H1 (cell line): ENCODE measurements around the gene CMSS1. TPM values are rescaled to one million over a fixed set of nuclear protein-coding genes. Genes with fewer than 3 reads are reported as not detected.
"Not testable (repeated sequence)": the region's sequence is repeated elsewhere in the genome, so short reads cannot be mapped to it uniquely, and the experiment has no call there.

Experiments used
- CTCF ChIA-PET: fragments of 300-600 bp; sonication (Branson Sonifier 250); formaldehyde crosslinking; loops from one replicate; lab custom pipeline; 2021; ENCODE audit not compliant: partially characterized antibody; lab: Charles Lee
- POLR2A ChIA-PET: fragments of 300-600 bp; sonication (Branson Sonifier 250); formaldehyde crosslinking; loops from one replicate; lab custom pipeline; 2021; ENCODE audit warnings: inconsistent platforms; ENCODE audit not compliant: partially characterized antibody; lab: Charles Lee
- DNase-seq, 2 experiments: peaks; one replicate each; pipeline versions ENCODE4 v3.0.0 to v3.0.0-alpha.2; 2010 to 2022; ENCODE audit warnings: low spot score in 2 of 2, low read depth in 1 of 2, mixed read lengths in 1 of 2
- FAIRE-seq: peaks from 2 replicates; lab custom pipeline; 2011; peaks lifted over from hg19 to GRCh38; lab: Jason Lieb, UNC
- H2AFZ ChIP-seq: 2 replicates; pipeline ENCODE4 v1.8.1; 2012; ENCODE audit warnings: low read length, inconsistent platforms
- H2AK5ac ChIP-seq: 2 replicates; pipeline ENCODE4 v1.6.1; 2013; ENCODE audit warnings: low read depth, low read length
- H2BK120ac ChIP-seq: replicated peaks from 2 replicates; pipeline ENCODE3; 2013; ENCODE audit warnings: low read depth, low read length, inconsistent platforms
- H2BK12ac ChIP-seq: 2 replicates; pipeline ENCODE4 v1.6.1; 2013; ENCODE audit warnings: low read depth, low read length
- H2BK15ac ChIP-seq: 2 replicates; pipeline ENCODE4 v1.6.1; 2013; ENCODE audit warnings: low read length
- H2BK20ac ChIP-seq: 2 replicates; pipeline ENCODE4 v1.6.1; 2013; ENCODE audit warnings: low read length
- H2BK5ac ChIP-seq: 2 replicates; pipeline ENCODE4 v1.6.1; 2013; ENCODE audit warnings: low read depth, low read length
- H3K14ac ChIP-seq: 2 replicates; pipeline ENCODE4 v1.6.1; 2013; ENCODE audit warnings: inconsistent platforms; ENCODE audit not compliant: insufficient read length
- H3K18ac ChIP-seq: 2 replicates; pipeline ENCODE4 v1.6.1; 2013; ENCODE audit warnings: low read length; ENCODE audit errors: extremely low read depth
- H3K23ac ChIP-seq: 2 replicates; pipeline ENCODE4 v1.6.1; 2013; ENCODE audit warnings: inconsistent platforms; ENCODE audit not compliant: insufficient read length
- H3K23me2 ChIP-seq: 2 replicates; pipeline ENCODE4 v1.6.1; 2013; ENCODE audit warnings: low read depth, low read length
- H3K27ac ChIP-seq: 2 replicates; pipeline ENCODE4 v1.6.1; 2011; ENCODE audit warnings: low read depth, low read length, inconsistent platforms
- H3K27me3 ChIP-seq, 4 experiments: replicated peaks in 1 of 4; 1 replicate in 1 of 4; 2 replicates in 3 of 4; pipeline versions ENCODE4 v1.6.1 to v1.8.1; 2011 to 2013; ENCODE audit warnings: low read length in 3 of 4, mild to moderate bottlenecking in 3 of 4, inconsistent platforms in 2 of 4, mixed read lengths in 2 of 4, moderate library complexity in 1 of 4; ENCODE audit not compliant: control insufficient read depth in 3 of 4, insufficient read depth in 3 of 4; ENCODE audit errors: extremely low read depth in 1 of 4
- H3K36me3 ChIP-seq, 4 experiments: 2 replicates each; pipeline versions ENCODE4 v1.6.1 to v1.8.1; 2011 to 2013; ENCODE audit warnings: mild to moderate bottlenecking in 4 of 4, low read length in 3 of 4, moderate library complexity in 2 of 4, control low read depth in 1 of 4, inconsistent platforms in 1 of 4; ENCODE audit not compliant: insufficient read depth in 4 of 4, control insufficient read depth in 2 of 4
- H3K4ac ChIP-seq: replicated peaks from 2 replicates; pipeline ENCODE3; 2013; ENCODE audit warnings: low read length, low read depth, mixed read lengths, inconsistent platforms; ENCODE audit not compliant: insufficient read length
- H3K4me1 ChIP-seq, 4 experiments: replicated peaks in 1 of 4; 1 replicate in 1 of 4; 2 replicates in 3 of 4; pipeline versions ENCODE4 v1.6.1 to v1.8.1; 2011 to 2013; ENCODE audit warnings: low read length in 3 of 4, inconsistent platforms in 2 of 4, mixed read lengths in 1 of 4; ENCODE audit not compliant: insufficient read depth in 4 of 4, control insufficient read depth in 3 of 4
- H3K4me2 ChIP-seq, 2 experiments: 2 replicates each; pipeline versions ENCODE4 v1.6.1 to v1.8.1; 2011 to 2013; ENCODE audit warnings: low read depth in 2 of 2, low read length in 2 of 2, control low read depth in 1 of 2, inconsistent platforms in 1 of 2, mild to moderate bottlenecking in 1 of 2; ENCODE audit not compliant: insufficient read depth in 1 of 2
- H3K4me3 ChIP-seq, 4 experiments: fragments of 200-600, 300-600 bp in 1 of 4; sonication (generic), shearing (Covaris generic), sonication (Bioruptor Twin) in 1 of 4; 2 replicates each; pipeline versions ENCODE4 v1.5.1 to v1.8.1; 2011 to 2016; ENCODE audit warnings: low read length in 4 of 4, low read depth in 3 of 4, control low read depth in 2 of 4, inconsistent platforms in 2 of 4, mild to moderate bottlenecking in 2 of 4, mixed read lengths in 1 of 4, moderate library complexity in 1 of 4; ENCODE audit not compliant: insufficient read depth in 2 of 4; ENCODE audit errors: extremely low read depth in 1 of 4
- H3K56ac ChIP-seq: replicated peaks from 2 replicates; pipeline ENCODE3; 2013; ENCODE audit warnings: low read depth, mild to moderate bottlenecking, mixed read lengths, low read length, inconsistent platforms; ENCODE audit not compliant: insufficient read length
- H3K79me1 ChIP-seq: 2 replicates; pipeline ENCODE4 v1.6.1; 2013; ENCODE audit warnings: low read depth, low read length, control low read depth
- H3K79me2 ChIP-seq, 2 experiments: 2 replicates each; pipeline versions ENCODE4 v1.6.1 to v1.8.1; 2012 to 2013; ENCODE audit warnings: low read length in 2 of 2, mild to moderate bottlenecking in 2 of 2, inconsistent platforms in 1 of 2; ENCODE audit not compliant: insufficient read depth in 2 of 2, control insufficient read depth in 1 of 2
- H3K9ac ChIP-seq, 4 experiments: replicated peaks in 1 of 4; 1 replicate in 1 of 4; 2 replicates in 3 of 4; pipeline versions ENCODE4 v1.6.1 to v1.8.1; 2011 to 2013; ENCODE audit warnings: low read depth in 3 of 4, low read length in 3 of 4, control low read depth in 2 of 4, mild to moderate bottlenecking in 2 of 4, moderate library complexity in 2 of 4, inconsistent platforms in 1 of 4; ENCODE audit errors: extremely low read depth in 1 of 4
- H3K9me3 ChIP-seq, 2 experiments: 2 replicates each; pipeline versions ENCODE4 v1.6.1 to v1.8.1; 2012 to 2013; ENCODE audit warnings: mild to moderate bottlenecking in 2 of 2, moderate library complexity in 2 of 2, control low read depth in 1 of 2, inconsistent platforms in 1 of 2, low read depth in 1 of 2, low read length in 1 of 2, mixed read lengths in 1 of 2; ENCODE audit not compliant: insufficient read depth in 2 of 2
- H4K20me1 ChIP-seq, 2 experiments: replicated peaks in 1 of 2; 2 replicates each; pipeline versions ENCODE3 to v1.8.1; 2011 to 2013; ENCODE audit warnings: inconsistent platforms in 2 of 2, low read length in 2 of 2, mild to moderate bottlenecking in 1 of 2; ENCODE audit not compliant: insufficient read depth in 2 of 2, control insufficient read depth in 1 of 2
- H4K5ac ChIP-seq: 2 replicates; pipeline ENCODE4 v1.6.1; 2013; ENCODE audit warnings: low read length, low read depth, mixed read lengths, inconsistent platforms; ENCODE audit not compliant: insufficient read length
- H4K8ac ChIP-seq: 2 replicates; pipeline ENCODE4 v1.8.0; 2013; ENCODE audit warnings: mild to moderate bottlenecking, moderate library complexity, low read length, inconsistent platforms; ENCODE audit not compliant: insufficient read depth; ENCODE audit errors: extremely low read depth
- H4K91ac ChIP-seq: replicated peaks from 2 replicates; pipeline ENCODE3; 2013; ENCODE audit warnings: low read length, mixed read lengths, inconsistent platforms; ENCODE audit not compliant: insufficient read length
- WGBS, 2 experiments: shearing (Covaris generic) in 1 of 2; methylation state at CpG; one replicate each; pipeline versions ENCODE4 v1.1.6 to v1.1.7; 2013 to 2015; ENCODE audit warnings: low lambda C conversion rate in 2 of 2, mixed read lengths in 2 of 2, inconsistent platforms in 1 of 2, low coverage in 1 of 2, missing lambda C conversion rate in 1 of 2; ENCODE audit not compliant: insufficient replicate concordance in 2 of 2, insufficient coverage in 1 of 2, insufficient read length in 1 of 2; ENCODE audit errors: extremely low coverage in 1 of 2, missing lambda C conversion rate in 1 of 2; 5-methylcytosine and 5-hydroxymethylcytosine counted together
- polyA plus RNA-seq, 7 experiments: library from polyadenylated mRNA; depleted of rRNA in 3 of 7; stranded (reverse) in 5 of 7; unstranded in 2 of 7; fragments of >200 nt in 5 of 7; fragments of 200-250 nt in 2 of 7; gene quantifications; 1 replicate in 5 of 7; 2 replicates in 1 of 7; 4 replicates in 1 of 7; pipeline versions ENCODE4 v1.2.1 to v1.2.3, GENCODE V29; 2011 to 2013; ENCODE audit warnings: missing spikeins in 2 of 7, mixed read lengths in 2 of 7
- total RNA-seq: library from RNA; stranded (reverse); fragmentation: NEBNext Ultra II Directional; extraction: Animal tissue kit (Norgen Biotek cat#: 25700); gene quantifications from 2 replicates; pipeline ENCODE4 v1.2.1, GENCODE V29; 2021

Gene CMSS1
- total and polyA plus RNA-seq, 2 of the 8 experiments (the other 6 are each of a cell fraction or from before 2014, with no cell fraction given) = 15.2 to 75.1 TPM

DNA sequence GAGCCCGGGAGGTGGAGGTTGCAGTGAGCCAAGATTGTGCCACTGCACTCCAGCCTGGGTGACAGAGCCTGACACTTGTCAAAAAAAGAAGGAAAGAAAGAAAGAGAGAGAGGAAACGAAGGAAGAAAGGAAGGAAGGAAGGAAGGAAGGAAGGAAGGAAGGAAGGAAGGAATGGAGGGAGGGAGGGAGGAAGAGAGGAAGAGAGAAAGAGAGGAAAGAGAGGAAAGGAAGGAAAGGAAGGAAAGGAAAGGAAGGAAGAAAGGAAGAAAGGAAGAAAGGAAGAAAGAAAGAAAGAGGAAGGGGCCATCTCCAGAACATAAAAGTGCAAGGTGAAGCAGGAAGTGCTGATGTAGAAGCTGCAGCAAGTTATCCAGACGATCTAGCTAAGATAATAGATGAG is 411.5 kb downstream of the CMSS1 start:
- not testable (repeated sequence) for FAIRE-seq, H4K5ac ChIP-seq, H2BK15ac ChIP-seq, H4K8ac ChIP-seq, H3K23me2 ChIP-seq, H3K79me1 ChIP-seq, H4K91ac ChIP-seq, H3K14ac ChIP-seq, H3K9ac ChIP-seq, H3K27me3 ChIP-seq, H3K18ac ChIP-seq, H2AFZ ChIP-seq, H3K4ac ChIP-seq, H2BK12ac ChIP-seq, H3K36me3 ChIP-seq, DNase-seq, H3K27ac ChIP-seq, H3K79me2 ChIP-seq, H3K4me3 ChIP-seq, H3K23ac ChIP-seq, H2BK120ac ChIP-seq, H4K20me1 ChIP-seq, H3K56ac ChIP-seq, H2BK5ac ChIP-seq, H3K4me2 ChIP-seq, H2BK20ac ChIP-seq, H2AK5ac ChIP-seq, H3K4me1 ChIP-seq, H3K9me3 ChIP-seq
- POLR2A ChIA-PET = interaction anchor here (0.8 kb wide), 1 partner anchor 14 kb away, joined by 5 read pairs; no protein-coding TSS in a partner anchor
- CTCF ChIA-PET = interaction anchor here (0.8 to 1.6 kb wide), 3 partner anchors 10 to 27 kb away, joined by 3 to 5 read pairs (median 3); no protein-coding TSS in a partner anchor
- 83% methylated on average over 3 of the region's 3 CpGs; no CpG with 5 or more reads in 1 of the 2 experiments for WGBS, 2 experiments
